IMR-90 (cell line): Measurements from ENCODE around the gene DNMT3A. TPM values are rescaled to one million over a fixed set of nuclear protein-coding genes. Genes with fewer than 3 reads are reported as not detected.

ENCODE experiments used
- ATAC-seq: fragments of 200-7000 bp; cut with Tn5 transposase; 2 replicates; pipeline ENCODE4 v1.9.1; 2020; ENCODE audit warnings: low read depth, mild to moderate bottlenecking, moderate library complexity
- BruUV-seq: library from RNA; stranded (reverse); fragments of 400-500 nt; replicated peaks from 2 replicates; lab custom pipeline; 2021; lab: Mats Ljungman, UMichigan
- CTCF ChIA-PET: fragments of 300-600 bp; formaldehyde crosslinking; extraction: SDS; loops from one replicate; lab custom pipeline; 2021; ENCODE audit warnings: antibody characterized with exemption; lab: Yijun Ruan, JAX
- POLR2A ChIA-PET: fragments of 300-600 bp; sonication (Branson Sonifier 250); formaldehyde crosslinking; loops from one replicate; lab custom pipeline; 2022; ENCODE audit warnings: antibody characterized with exemption; ENCODE audit not compliant: unreplicated experiment; lab: Charles Lee
- DNase-seq: peaks from one replicate; pipeline ENCODE4 v3.0.0; 2013
- H2AFZ ChIP-seq: replicated peaks from 2 replicates; pipeline ENCODE3; 2013; ENCODE audit warnings: low read length, mild to moderate bottlenecking; ENCODE audit not compliant: poor library complexity
- H2AK5ac ChIP-seq: 2 replicates; pipeline ENCODE4 v1.6.1; 2013; ENCODE audit warnings: low read depth, low read length, inconsistent platforms
- H2AK9ac ChIP-seq: replicated peaks from 2 replicates; pipeline ENCODE3; 2013; ENCODE audit warnings: mild to moderate bottlenecking, low read depth, low read length, moderate library complexity; ENCODE audit not compliant: poor library complexity
- H2BK120ac ChIP-seq: 2 replicates; pipeline ENCODE4 v1.6.1; 2013; ENCODE audit warnings: low read depth, low read length, inconsistent platforms
- H2BK15ac ChIP-seq: 3 replicates; pipeline ENCODE4 v1.6.1; 2013; ENCODE audit warnings: low read depth, low read length, inconsistent platforms
- H2BK20ac ChIP-seq: 2 replicates; pipeline ENCODE4 v1.6.1; 2013; ENCODE audit warnings: low read depth, mild to moderate bottlenecking, inconsistent platforms, low read length, moderate library complexity
- H2BK5ac ChIP-seq: 2 replicates; pipeline ENCODE4 v1.6.1; 2013; ENCODE audit warnings: mild to moderate bottlenecking, low read depth, low read length, inconsistent platforms; ENCODE audit not compliant: poor library complexity, severe bottlenecking
- H3K14ac ChIP-seq: replicated peaks from 2 replicates; pipeline ENCODE4 v1.6.1; 2013; ENCODE audit warnings: low read depth, low read length, inconsistent platforms
- H3K18ac ChIP-seq: 2 replicates; pipeline ENCODE4 v1.6.1; 2013; ENCODE audit warnings: low read depth, low read length, control low read depth
- H3K23ac ChIP-seq: 2 replicates; pipeline ENCODE4 v1.6.1; 2013; ENCODE audit warnings: low read depth, low read length, inconsistent platforms
- H3K27ac ChIP-seq: 2 replicates; pipeline ENCODE4 v1.5.1; 2013; ENCODE audit warnings: mild to moderate bottlenecking, control low read depth, low read length; ENCODE audit not compliant: insufficient read depth
- H3K27me3 ChIP-seq: 2 replicates; pipeline ENCODE4 v1.6.1; 2013; ENCODE audit warnings: low read length; ENCODE audit not compliant: control insufficient read depth, insufficient read depth
- H3K36me3 ChIP-seq: 2 replicates; pipeline ENCODE4 v1.6.1; 2013; ENCODE audit warnings: low read length, mixed read lengths; ENCODE audit not compliant: control insufficient read depth, insufficient read depth
- H3K4ac ChIP-seq: 2 replicates; pipeline ENCODE4 v1.6.1; 2013; ENCODE audit warnings: low read depth, low read length, inconsistent platforms
- H3K4me1 ChIP-seq: 2 replicates; pipeline ENCODE4 v1.6.1; 2013; ENCODE audit warnings: low read length, mixed read lengths; ENCODE audit not compliant: control insufficient read depth, insufficient read depth
- H3K4me2 ChIP-seq: 2 replicates; pipeline ENCODE4 v1.6.1; 2013; ENCODE audit warnings: low read depth, mild to moderate bottlenecking, control low read depth, low read length, moderate library complexity
- H3K4me3 ChIP-seq: 2 replicates; pipeline ENCODE4 v1.5.1; 2013; ENCODE audit warnings: low read depth, mild to moderate bottlenecking, control low read depth, low read length, moderate library complexity; ENCODE audit not compliant: insufficient read depth
- H3K56ac ChIP-seq: 2 replicates; pipeline ENCODE4 v1.6.1; 2013; ENCODE audit warnings: low read length, inconsistent platforms; ENCODE audit not compliant: insufficient read depth; ENCODE audit errors: extremely low read depth
- H3K79me1 ChIP-seq, 2 experiments: 2 replicates each; pipeline ENCODE4 v1.6.1; 2013; ENCODE audit warnings: low read length in 2 of 2, inconsistent platforms in 1 of 2, low read depth in 1 of 2
- H3K9ac ChIP-seq: 2 replicates; pipeline ENCODE4 v1.6.1; 2013; ENCODE audit warnings: low read depth, low read length, control low read depth
- H3K9me1 ChIP-seq: 2 replicates; pipeline ENCODE4 v1.6.1; 2013; ENCODE audit warnings: low read length, inconsistent platforms; ENCODE audit not compliant: insufficient read depth
- H3K9me3 ChIP-seq: 2 replicates; pipeline ENCODE4 v1.6.1; 2013; ENCODE audit warnings: low read length; ENCODE audit not compliant: control insufficient read depth, insufficient read depth
- H4K20me1 ChIP-seq: 2 replicates; pipeline ENCODE4 v1.6.1; 2013; ENCODE audit warnings: low read length, inconsistent platforms; ENCODE audit not compliant: insufficient read depth
- H4K5ac ChIP-seq: 2 replicates; pipeline ENCODE4 v1.6.1; 2013; ENCODE audit warnings: mild to moderate bottlenecking, low read depth, low read length, control low read depth
- H4K8ac ChIP-seq, 2 experiments: 2 replicates each; pipeline ENCODE4 v1.6.1; 2013; ENCODE audit warnings: low read depth in 2 of 2, low read length in 2 of 2, control low read depth in 1 of 2, inconsistent platforms in 1 of 2
- H4K91ac ChIP-seq: 2 replicates; pipeline ENCODE4 v1.6.1; 2013; ENCODE audit warnings: low read depth, low read length, inconsistent platforms; ENCODE audit not compliant: insufficient read depth
- CEBPB ChIP-seq: IDR thresholded peaks from 2 replicates; pipeline ENCODE4 v1.6.1; 2012; ENCODE audit warnings: low read depth, low read length, improper control_type of control experiment
- FOS ChIP-seq: fragments of 150-350 bp; IDR thresholded peaks from 2 replicates; pipeline ENCODE4 v1.6.1; 2016; ENCODE audit warnings: low read depth, low read length
- MXI1 ChIP-seq: IDR thresholded peaks from 2 replicates; pipeline ENCODE4 v1.6.1; 2012; ENCODE audit warnings: low read depth, mild to moderate bottlenecking, low read length, moderate library complexity, borderline replicate concordance
- RCOR1 ChIP-seq: IDR thresholded peaks from 2 replicates; pipeline ENCODE4 v1.6.1; 2012; ENCODE audit warnings: mild to moderate bottlenecking, low read length, improper control_type of control experiment; ENCODE audit not compliant: insufficient replicate concordance
- WGBS, 2 experiments: methylation state at CpG; one replicate each; pipeline versions ENCODE4 v1.1.5 to v1.1.7; 2013; ENCODE audit warnings: missing lambda C conversion rate in 2 of 2; ENCODE audit not compliant: insufficient read length in 1 of 2; ENCODE audit errors: extremely low coverage in 2 of 2; 5-methylcytosine and 5-hydroxymethylcytosine counted together
- dilution Hi-C: fragments of 300-500 bp; cut with HindIII; formaldehyde crosslinking; loops from one replicate; pipeline ENCODE4 v1.14.3; 2018; ENCODE audit warnings: low sequenced_read_pairs; ENCODE audit not compliant: unreplicated experiment
- in situ Hi-C: fragments of 300-500 bp; cut with MboI; formaldehyde crosslinking; loops from 3 replicates; pipeline ENCODE4 v1.14.3; 2019; ENCODE audit warnings: low sequenced_read_pairs, inconsistent platforms, mixed read lengths
- intact Hi-C: fragments of 100-400 bp; cut with micrococcal nuclease; formaldehyde crosslinking; loops from 2 replicates; pipeline ENCODE4 v1.10.0; 2022
- polyA plus RNA-seq, 3 experiments: library from polyadenylated mRNA; depleted of rRNA; stranded (reverse); fragments of >200 nt; gene quantifications; 2 replicates each; pipeline ENCODE4 v1.2.3, GENCODE V29; 2012; ENCODE audit warnings: low replicate concordance in 1 of 3
- total RNA-seq: library from RNA; depleted of rRNA; stranded (reverse); fragments of >200 nt; gene quantifications from 2 replicates; pipeline ENCODE4 v1.2.3, GENCODE V29; 2012
- TF ChIP-seq, protein P1 (sequence below): conservative IDR thresholded peaks from 2 replicates; pipeline ENCODE4 v1.5.1; 2012; ENCODE audit warnings: mild to moderate bottlenecking, low read depth, low read length, improper control_type of control experiment

Gene DNMT3A
- total and polyA plus RNA-seq, 2 of the 4 experiments (the other 2 are of a cell fraction): 4.4 to 9.7 TPM

DNA sequence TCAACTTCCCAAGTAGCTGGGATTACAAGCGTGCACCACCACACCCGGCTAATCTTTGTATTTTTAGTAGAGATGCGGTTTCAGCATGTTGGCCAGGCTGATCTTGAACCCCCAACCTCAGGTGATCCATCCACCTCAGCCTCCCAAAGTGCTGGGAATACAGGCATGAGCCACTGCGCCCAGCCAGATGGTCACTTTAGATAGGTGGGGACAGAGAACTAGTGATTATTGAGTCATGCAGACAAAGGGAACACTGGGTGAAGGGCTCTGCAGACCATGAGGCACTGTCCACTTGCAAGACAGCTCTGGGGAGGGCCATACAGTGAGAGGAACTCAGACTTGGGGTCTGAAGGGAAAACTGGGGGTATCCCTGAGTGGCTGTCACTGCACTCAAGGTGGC is 114.9 kb downstream of the DNMT3A start:
- no peak overlapping the region for H3K9ac ChIP-seq
- no peak overlapping the region for H3K4me3 ChIP-seq
- H4K5ac ChIP-seq: no peak overlapping the region
- no peak for ATAC-seq
- H3K4me1 ChIP-seq: peaks cover 10% of the 10 kb centered on the region
- H3K56ac ChIP-seq: no peak overlapping the region
- dilution Hi-C loops (no loop called here), intact Hi-C loops (no loop called here), in situ Hi-C loops (no loop called here)
- DNase-seq: no peak
- no peak overlapping the region for H3K23ac ChIP-seq
- peaks cover 4% of the 10 kb centered on the region; the same call in 1 of the 2 replicates for H3K36me3 ChIP-seq
- peaks cover 5% of the 10 kb centered on the region for H4K20me1 ChIP-seq
- ChIA-PET POLR2A (no interaction called here), CTCF (no interaction called here)
- H2AFZ ChIP-seq: no peak overlapping the region
- no peak overlapping the region for H2AK5ac ChIP-seq
- H3K14ac ChIP-seq: no peak overlapping the region
- no TSS peak for BruUV-seq
- no peak overlapping the region for H2BK20ac ChIP-seq
- H3K27ac ChIP-seq: no peak overlapping the region
- H3K4me2 ChIP-seq: no peak overlapping the region
- H2BK5ac ChIP-seq: no peak overlapping the region
- no peak overlapping the region for H2AK9ac ChIP-seq
- no peaks in the 10 kb centered on the region for H3K9me3 ChIP-seq
- no CpG with 5 or more reads among the region's 4 CpGs for whole genome bisulfite sequencing, 2 experiments
- H2BK15ac ChIP-seq: no peak overlapping the region
- H3K79me1 ChIP-seq: no peaks in the 10 kb centered on the region
- TF ChIP-seq, protein P1, sequence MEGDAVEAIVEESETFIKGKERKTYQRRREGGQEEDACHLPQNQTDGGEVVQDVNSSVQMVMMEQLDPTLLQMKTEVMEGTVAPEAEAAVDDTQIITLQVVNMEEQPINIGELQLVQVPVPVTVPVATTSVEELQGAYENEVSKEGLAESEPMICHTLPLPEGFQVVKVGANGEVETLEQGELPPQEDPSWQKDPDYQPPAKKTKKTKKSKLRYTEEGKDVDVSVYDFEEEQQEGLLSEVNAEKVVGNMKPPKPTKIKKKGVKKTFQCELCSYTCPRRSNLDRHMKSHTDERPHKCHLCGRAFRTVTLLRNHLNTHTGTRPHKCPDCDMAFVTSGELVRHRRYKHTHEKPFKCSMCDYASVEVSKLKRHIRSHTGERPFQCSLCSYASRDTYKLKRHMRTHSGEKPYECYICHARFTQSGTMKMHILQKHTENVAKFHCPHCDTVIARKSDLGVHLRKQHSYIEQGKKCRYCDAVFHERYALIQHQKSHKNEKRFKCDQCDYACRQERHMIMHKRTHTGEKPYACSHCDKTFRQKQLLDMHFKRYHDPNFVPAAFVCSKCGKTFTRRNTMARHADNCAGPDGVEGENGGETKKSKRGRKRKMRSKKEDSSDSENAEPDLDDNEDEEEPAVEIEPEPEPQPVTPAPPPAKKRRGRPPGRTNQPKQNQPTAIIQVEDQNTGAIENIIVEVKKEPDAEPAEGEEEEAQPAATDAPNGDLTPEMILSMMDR: no peak
- no peak for TF ChIP-seq CEBPB
- no peak for TF ChIP-seq MXI1
- TF ChIP-seq RCOR1: no peak
- TF ChIP-seq FOS: no peak
- H3K9me1 ChIP-seq: peaks cover 10% of the 10 kb centered on the region
- no peak overlapping the region for H2BK120ac ChIP-seq
- H3K4ac ChIP-seq: no peak overlapping the region
- H3K18ac ChIP-seq: no peak overlapping the region
- no peak overlapping the region for H4K8ac ChIP-seq
- no peaks in the 10 kb centered on the region for H3K27me3 ChIP-seq
- H4K91ac ChIP-seq: no peak overlapping the region
